SK-N-SH (cell line): ENCODE data around the gene MAP7.

Source experiments
- CTCF ChIP-seq: fragments of 200-600 bp; sonication (generic); IDR thresholded peaks from 2 replicates; pipeline ENCODE4 v1.6.1; 2017; ENCODE audit warnings: antibody characterized with exemption, mild to moderate bottlenecking, moderate library complexity
- IRF3 ChIP-seq: fragments of 150-350 bp; IDR thresholded peaks from 2 replicates; pipeline ENCODE4 v1.6.1; 2016; ENCODE audit warnings: mild to moderate bottlenecking, low read depth, low read length
- MXI1 ChIP-seq: IDR thresholded peaks from 2 replicates; pipeline ENCODE4 v1.6.1; 2012; ENCODE audit warnings: mild to moderate bottlenecking, low read depth, low read length, improper control_type of control experiment
- POLR2AphosphoS5 ChIP-seq: IDR thresholded peaks from 2 replicates; pipeline ENCODE4 v1.6.1; 2012; ENCODE audit warnings: low read depth, low read length
- RAD21 ChIP-seq: IDR thresholded peaks from 2 replicates; pipeline ENCODE4 v1.6.1; 2012; ENCODE audit warnings: mild to moderate bottlenecking, low read length
- RCOR1 ChIP-seq: fragments of 150-350 bp; IDR thresholded peaks from 2 replicates; pipeline ENCODE4 v1.6.1; 2017; ENCODE audit warnings: antibody characterized with exemption, low read length
- TAF1 ChIP-seq: IDR thresholded peaks from 2 replicates; pipeline ENCODE4 v1.6.1; 2012; ENCODE audit warnings: low read depth, mild to moderate bottlenecking, low read length, moderate library complexity, borderline replicate concordance
- YY1 ChIP-seq: IDR thresholded peaks from 2 replicates; pipeline ENCODE4 v1.4.0; 2012; ENCODE audit warnings: low read depth, mild to moderate bottlenecking

- TF ChIP-seq IRF3 (no peak), RAD21 (no peak), YY1 (no peak), MXI1 (no peak), CTCF (no peak), POLR2AphosphoS5 (no peak), RCOR1 (no peak), TAF1 (no peak)
These were observed 243.8 kb downstream of the MAP7 start for GRCh38 chr6:136306466-136306865.
